DMS 273 treated with DMSO at 0.1 percent for 48 hours (cell line): ENCODE results near the gene SLC4A2.
A peak's percentile ranks its signal among the peaks of the same experiment; 100 is the strongest.

Experiments
- DNase-seq: peaks from one replicate; lab custom pipeline; 2025; lab: John Stamatoyannopoulos, UW

The SLC4A2 gene

DNA sequence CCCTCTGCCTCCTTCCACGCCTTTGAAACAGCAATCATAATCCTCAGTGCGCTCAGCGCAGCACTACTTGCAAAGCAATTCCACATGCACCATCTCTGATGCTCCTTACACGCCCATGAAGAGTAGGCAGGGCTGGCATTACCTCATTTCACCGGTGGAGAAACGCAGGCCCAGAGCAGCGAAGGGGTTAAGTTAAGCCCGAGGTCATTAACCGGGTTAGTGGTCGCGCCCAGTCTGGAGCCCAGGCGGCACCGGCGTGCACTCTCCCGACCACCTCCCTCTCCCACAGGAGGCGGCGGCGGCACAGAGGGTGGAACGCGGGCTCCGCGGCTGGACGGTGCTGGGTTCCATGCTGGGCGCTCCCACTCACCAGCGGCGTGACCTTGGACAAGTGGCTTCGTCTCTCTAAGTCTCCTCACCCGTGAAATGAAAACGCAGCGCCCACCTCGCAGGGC is 20.7 kb downstream of the SLC4A2 start:
- no peak for DNase-seq

DNA sequence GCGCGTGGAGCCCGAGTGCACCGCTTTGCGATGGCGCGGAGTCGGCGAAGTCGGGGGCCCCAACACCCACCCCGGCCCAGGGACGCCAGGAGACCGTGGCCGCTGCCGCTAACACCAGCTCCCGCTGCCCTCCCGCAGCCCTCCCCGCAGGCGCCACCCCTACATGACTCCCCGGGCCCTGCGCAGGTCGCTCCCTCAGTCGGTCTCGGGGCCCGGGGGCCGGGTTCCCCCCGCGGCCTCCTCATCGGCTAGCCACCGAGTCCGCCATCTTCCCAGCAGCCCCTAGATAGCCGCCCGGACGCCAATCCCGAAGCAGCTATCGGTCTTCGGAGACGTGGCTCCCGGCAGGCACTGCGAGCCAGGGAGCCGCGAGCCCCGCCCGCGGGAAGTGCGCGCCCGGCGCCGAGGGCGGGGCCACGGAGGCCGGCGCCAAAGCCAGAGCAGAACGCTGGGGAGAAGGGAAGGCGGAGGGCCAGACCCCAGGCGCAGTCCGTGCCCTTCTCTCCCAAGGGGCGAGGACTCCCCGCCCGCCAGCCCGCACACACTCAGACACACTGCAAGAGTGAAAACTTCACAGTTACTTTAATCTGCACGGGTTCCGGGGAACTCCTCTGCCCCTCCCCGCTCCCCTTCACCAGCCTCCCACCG is 21.3 kb downstream of the SLC4A2 start, which contains the start of gene FASTK:
Gene FASTK, minus strand, starts transcription at position 288 of the 648 bp plus-strand sequence. Its CDS starts 43 bp downstream, at position 245.
- peak; percentile 75 for DNase-seq

DNA sequence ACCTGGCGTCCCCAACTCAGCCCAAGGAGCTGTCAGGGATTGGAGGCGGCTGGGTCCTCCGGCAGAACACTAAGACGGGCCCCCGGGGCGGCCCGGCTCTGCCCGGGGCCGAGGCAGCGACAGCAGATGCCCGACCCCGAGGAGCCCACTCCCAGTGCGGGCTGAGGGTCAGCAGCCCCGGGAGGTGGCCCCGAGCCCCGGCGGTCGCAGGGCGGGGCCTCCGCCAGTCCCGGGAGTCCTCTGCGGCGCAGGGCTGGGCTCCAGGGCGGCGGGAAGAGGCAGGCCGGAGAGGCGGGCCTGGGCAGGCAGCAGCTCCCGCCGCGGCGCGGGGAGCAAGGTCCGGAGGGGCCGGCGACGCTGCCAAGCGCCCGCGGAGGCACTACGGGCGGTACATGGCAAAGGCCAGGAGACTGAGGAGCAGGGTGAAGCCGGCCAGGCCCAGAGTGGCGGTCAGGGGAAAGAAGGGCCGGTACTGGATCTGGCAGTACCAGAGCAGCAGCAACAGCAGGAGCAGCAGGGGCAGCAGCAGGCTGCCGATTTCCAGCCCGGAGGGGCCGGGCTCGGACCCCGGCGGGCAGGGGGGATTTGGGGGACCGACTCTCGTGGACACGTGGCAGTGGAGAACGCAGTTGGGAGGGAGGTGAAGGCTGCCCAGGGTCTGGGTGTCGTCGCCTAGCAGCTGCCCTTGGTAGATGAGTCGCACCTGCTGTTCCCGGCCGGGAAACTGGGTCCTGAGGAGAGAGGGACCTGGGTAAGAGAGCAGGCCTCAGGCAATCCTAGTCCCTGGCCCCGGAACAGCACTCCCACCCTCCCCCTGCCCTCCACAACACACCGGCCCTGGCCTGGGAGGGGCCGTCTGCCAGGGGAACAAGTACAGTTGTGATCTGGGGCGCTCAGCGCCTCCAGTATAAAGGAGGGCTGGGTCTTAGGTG is 22.0 kb downstream of the SLC4A2 start:
- DNase-seq, result no peak

DNA sequence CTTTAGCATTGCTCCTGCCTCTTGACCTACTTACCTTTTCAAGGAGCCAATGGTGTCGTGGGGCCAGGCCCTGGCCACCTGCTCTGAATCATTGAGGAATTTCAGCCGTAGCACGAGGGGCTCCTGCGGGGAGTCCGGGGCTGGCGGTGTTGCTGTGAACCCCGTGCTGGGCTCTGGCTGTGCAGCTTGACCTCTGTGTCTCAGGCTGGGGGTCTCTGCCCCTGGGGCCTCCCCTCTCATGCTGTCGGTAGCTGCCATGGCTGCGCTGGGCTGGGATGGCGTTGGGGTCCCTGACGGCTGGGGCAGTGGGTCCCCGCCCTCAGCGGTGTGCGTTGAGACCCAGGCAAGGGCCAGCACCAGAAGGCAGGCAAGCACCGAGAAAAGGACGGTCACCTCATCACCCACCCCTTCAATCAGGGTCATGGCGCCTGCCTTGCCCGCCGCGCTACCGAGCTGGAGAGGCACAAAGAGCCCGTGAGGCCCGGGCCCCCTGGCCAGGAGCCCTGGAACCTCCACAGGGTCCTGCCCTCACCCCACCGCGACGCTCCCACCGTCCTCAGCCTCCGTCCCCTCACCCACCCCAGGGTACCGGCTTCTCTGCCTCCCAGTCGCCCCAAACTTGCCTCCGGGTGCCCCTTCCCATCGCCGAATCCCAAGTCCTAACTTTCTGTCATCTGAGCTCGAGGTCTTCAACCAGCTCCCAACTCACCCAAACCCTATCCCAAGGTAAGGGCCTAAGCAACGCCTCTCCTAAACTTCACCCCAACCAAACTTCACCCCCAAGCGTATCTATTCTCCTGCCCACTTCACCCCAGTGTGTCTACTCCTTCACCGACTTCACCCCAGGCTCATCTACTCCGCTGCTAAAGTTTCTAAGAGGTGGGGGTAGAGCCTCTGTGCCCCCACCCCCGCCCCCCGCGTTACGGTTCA is 23.0 kb downstream of the SLC4A2 start:
- DNase-seq, result no peak

DNA sequence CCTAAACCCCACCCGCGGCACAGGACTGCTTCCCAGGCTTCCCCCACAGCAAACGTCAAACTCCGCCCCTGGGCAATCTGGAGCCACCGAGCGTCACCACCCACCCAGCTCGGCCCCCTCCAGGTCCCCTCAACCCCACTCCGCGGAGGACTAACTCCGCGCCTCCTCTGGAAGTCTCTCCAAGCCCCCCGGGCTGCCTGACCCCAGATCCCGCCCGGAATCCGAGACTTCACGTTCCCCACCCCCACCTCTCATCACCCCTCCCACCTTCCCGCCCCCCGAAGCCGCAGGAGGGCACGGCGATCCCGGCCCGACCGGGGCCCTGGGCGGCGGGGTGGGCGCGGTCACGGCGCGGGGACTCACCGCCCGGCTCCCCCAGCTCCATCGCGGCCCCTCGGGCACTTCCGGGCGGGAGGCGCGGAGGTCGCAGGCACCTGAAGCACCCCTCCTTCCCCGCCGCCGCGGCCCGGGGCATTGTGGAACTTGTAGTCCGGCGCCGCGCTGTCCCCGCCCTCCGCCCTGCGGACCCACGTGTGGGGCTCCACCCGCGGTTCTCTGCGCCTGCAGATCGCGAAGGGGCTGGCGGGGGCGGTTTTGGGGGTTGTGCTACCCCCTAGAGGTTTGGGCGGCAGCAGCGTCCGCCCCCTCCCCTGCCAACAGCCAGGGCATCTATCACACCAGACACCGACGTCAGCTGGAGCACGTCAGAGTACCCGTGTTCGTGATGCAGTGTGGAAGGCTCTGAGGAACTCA is 23.9 kb downstream of the SLC4A2 start, which contains the start of gene TMUB1:
Gene TMUB1, minus strand, starts transcription at position 423 of the 753 bp plus-strand sequence. CDS start 930 bp downstream, outside the sequence.
- DNase-seq, result no peak

DNA sequence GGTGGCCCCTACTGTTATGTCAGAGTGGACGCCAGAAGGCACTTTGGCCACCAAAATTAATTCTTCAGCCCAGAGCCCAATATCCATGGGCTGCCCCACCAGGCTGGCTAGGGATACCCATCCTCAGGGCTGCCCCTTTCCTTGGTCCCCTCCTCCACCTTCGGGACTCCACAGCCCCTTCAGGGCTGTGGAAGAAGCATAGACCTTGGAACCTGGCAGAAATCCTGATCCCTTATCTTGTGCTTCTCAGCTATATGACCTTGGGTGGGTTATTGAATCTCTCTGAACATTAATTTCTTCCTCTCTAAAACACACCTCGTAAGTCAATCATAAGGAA is 24.4 kb downstream of the SLC4A2 start:
- no peak for DNase-seq

DNA sequence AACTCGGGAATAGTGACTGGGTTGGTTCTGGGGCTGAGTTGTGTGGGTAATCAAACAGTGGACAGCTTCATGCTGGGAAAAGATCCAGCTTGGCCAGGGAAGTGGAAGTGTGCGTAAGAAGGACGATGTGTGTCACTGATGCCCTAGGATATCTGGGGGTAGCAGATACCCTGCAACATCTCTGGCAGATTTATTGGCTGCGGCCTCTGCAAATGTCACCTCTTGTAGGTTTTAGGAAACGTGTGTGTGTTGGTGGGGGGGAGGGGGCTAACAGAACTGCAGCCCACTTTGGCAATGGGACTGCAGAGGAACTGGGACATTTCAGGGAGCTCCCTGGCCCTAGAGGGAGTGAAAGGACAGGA is 25.9 kb downstream of the SLC4A2 start:
- DNase-seq, result no peak

DNA sequence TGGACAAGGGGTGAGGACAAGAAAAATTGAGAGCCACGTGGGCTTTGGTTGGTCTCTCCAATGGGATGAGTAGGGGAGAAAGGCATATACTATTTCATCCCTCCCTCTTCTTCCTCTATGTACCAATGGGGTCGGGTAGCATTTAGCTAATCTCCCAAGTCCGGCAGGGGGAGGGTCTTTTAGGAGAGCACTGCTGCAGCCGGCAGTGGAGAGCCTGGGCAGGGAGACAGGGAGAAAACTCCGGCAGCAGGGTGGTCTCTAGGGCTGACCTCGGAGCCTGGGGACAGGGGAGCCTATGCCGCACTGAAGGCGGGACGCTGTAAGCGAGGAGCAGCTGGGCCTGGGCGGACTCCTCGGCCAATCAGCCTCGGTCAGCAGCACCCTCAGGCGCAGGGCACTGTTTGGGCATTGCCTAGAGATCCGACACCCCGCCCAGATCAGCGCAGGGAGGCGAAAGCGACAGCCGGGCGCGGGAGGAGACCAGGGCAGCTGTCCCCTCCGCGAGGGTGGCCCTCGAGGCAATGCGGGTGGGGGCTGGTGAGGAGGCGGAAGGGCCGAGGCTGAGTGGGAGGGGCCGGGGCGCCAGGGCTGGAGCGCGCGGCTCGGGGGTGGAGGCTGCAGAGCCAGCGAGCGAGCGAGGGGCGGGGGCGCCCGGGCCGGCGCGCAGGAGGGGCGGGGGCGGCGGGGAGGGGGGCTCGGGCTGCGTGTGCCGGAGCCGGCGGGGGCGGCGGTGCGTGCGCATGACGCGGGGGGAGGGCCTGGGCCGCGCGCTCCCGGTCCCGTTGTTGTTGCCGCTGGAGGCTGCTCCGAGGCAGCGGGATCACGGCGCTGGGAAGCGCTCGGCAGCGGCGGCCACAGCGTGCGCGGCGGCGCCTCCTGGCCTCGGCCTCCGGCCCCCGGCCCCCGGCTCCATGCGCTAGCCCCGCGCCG is 26.6 kb downstream of the SLC4A2 start, which contains the start of gene AGAP3:
Gene AGAP3, plus strand, starts transcription at position 785 of the 930 bp plus-strand sequence. CDS start 267 bp downstream, outside the sequence.
- DNase-seq, result peak; percentile 89

DNA sequence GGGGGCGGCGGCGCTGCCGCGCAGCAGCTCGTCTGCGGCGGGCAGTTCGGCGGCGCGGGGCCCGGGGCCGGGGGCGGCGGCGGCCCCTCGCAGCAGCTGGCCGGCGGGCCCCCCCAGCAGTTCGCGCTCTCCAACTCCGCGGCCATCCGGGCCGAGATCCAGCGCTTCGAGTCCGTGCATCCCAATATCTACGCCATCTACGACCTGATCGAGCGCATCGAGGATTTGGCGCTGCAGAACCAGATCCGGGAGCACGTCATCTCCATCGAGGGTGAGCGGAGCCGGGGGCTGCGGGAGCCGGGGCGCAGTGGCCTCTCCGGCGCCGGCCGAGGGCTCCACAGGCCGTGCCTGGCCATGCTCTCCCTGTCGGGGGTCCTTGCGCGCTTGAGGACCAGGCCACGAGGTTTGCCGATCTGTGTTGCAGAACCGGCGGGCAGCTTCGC is 27.4 kb downstream of the SLC4A2 start:
- DNase-seq, result no peak

DNA sequence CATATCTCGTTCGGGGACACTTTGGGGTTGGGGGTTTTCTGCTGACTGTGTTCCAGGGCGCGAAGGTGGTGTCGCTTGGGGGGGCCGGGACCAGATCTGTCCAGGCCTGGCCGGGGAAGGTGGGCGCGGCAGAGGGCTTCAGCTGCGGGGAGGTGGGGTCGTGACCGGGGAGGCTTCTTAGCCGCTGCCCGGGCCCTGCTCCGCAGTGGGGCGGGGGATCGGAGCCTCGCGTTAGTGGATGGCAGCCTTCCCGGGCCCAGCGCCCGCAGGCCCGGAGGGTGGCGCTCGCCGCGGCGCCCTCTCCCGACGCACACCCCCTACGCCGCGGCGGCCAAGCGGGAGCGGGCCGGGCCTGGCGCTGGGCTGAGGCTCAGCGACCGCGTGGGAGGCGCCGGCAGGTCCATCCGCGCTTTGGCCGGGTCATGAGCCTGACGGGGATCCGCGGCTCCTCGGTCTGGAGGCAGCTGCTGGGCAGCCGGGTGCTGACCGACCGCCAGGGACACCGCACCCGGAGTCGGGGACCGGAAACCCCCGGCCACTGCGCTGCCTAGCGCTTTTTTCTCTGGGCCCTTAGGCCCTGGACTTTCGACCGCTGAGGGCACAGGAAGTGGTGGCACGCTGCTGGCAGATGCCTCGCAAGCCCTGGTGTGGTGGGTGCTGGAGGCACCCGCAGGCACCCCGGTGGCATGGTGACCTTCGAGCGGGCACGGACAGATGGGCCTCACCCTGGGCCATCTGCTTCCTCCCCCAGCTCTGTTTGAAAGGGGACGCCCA is 28.0 kb downstream of the SLC4A2 start:
- DNase-seq, result peak; percentile 88

DNA sequence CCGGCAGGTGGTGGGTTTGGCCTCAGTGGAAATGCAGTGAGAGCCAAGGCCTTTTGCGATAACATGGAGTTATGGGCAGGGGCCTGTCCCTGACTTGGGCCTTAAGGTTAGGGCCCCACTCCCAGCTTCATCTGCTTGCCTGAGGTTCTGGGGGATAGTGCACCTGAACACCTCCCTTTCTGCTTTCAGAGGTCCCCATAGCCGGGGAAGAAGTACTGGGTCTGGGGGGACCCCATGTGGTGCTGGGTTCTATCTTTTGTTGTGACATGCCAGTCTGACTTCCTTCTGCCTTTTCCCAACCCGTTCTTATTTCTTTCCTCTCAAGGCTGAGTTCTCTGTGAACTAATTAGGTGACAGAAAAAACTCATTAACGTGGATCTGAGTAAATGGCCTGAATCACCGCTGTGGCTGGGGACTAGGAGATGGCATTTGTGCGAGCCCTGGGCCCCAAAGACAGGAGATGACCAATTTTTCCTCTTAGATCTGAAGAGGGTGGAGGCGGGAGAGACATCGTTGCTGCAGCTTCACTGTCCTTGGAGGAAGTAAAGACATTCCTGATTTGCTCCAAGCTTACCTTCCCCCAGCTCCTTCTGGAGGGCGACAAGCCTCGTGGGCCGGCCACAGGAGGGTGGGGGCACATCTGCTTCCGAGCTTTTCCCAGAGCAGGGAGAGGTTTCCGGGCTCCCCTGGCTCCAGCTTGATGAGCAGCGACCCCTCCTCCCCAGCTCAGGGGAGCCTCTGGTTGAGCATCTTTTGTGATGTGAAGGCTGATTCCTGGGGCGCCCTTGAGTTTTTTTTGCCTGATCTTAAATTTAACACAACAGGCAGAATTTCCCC is 28.8 kb downstream of the SLC4A2 start:
- no peak for DNase-seq

DNA sequence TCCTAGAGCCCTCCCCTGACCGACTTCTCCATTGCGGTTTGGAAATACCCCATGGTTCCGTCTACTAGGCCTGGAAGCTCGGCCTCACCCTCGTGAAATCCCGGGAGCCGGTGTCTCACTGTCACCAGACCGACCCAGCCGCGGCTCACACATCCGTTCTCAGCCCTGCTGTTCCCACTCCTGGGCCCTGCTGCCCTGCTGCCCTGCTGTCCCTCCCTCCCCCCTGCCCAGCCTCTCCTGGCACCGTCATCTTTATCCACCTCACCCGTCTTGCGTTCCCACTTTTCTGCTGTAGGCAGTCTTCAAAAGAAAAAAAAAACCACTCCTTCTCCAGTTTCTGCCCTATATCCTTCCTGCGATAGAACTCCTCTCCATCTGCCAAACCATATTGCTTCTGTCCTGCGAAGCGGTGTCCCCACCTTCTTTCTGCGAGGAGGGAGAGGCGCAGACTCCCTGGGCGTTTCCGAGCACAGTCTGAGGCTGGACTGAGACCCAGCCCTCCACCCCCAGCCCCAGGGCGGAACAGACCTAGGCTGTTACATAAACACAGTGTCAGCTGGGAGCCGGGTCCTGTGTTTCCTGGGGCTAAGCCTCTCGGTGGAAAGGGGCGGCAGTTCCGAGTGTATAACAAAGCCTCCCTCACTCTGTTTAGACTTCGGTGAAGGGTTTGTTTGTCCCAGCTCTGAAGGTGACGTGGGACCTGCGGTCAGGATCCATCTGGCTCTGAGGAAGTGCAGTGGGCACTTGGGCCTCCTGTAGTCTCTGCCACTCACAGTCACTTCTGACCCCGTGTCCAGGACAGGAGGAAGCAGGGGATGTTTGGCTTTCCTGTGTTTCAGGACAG is 29.7 kb downstream of the SLC4A2 start:
- DNase-seq, result peak; percentile 95

DNA sequence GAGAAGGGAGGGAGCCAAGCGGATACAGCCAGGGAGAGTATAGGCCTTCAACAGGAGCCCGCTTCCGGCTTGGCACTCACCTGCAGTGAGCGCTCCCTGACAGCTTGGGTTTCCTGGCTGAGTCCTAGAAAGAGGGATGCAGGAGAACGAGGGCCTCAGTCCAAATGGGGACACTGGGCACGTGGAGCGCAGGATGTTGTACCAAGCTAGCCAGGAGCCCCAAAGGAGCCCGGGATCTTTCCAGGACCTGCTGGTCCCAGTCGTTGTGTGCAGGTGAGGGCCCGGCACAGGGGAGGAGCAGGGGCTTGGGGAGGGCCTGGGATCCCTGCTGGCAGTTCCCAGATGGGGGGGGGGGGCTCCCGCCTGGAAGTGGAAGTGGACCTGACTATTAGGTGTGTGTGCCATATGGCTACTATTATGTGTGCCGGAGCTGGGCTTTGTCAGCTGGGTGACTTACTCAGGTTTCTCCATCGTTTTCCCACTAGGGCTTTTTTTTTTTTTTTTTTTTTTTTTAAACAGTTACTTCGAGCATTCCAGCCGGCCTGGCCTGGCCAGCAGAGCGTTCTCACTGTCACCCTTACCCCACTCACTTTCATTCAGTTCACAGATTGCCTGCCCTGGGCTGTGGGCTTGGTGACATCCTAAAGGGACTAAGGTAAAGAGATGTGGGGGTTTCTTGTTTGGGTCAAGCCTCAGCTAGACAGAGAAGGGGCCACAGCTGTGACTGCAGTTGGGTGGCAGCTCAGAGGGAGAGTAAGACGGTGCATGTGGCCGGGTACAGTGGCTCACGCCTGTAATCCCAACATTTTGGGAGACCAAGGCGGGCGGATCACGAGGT is 30.7 kb downstream of the SLC4A2 start:
- peak; percentile 80 for DNase-seq

DNA sequence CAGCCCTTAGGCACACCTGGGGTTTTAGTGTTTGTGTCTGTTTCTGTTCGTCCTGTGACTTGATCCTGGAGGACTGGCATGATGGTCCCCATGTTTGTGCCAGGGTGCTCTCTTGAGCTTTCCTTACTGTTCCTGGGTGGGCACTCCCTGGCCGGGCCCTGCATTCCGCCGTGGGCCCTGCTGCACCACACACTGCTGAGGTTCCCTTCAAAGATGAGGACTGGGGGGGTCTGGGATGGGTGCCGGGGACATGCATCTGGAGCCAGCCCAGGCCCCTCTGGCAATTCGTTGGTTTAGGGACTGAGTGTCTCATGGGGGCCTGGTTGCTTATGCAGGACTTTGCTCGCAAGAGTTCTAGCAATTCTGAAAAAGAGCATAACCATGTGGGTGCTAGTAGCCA is 31.6 kb downstream of the SLC4A2 start:
- no peak for DNase-seq

DNA sequence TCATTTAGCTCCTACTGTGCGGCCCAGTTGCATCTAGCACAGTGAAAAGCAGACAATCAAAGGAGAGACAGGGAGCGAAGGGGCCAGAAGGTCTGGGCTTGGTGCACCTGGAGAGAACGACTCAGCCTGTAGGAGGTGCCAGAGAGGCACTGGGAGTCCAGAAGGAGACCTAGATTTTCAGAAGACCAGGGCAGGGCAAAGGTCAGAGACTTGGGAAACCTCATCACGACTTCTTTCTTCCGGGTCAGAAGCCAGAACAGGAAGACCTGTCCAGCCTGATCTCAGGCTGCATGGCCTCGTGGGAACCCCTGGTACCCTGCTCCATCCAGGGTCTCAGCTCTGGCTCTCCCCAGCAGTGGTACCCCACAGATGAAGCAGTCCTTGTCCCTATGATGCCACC is 32.0 kb downstream of the SLC4A2 start:
- no peak for DNase-seq

DNA sequence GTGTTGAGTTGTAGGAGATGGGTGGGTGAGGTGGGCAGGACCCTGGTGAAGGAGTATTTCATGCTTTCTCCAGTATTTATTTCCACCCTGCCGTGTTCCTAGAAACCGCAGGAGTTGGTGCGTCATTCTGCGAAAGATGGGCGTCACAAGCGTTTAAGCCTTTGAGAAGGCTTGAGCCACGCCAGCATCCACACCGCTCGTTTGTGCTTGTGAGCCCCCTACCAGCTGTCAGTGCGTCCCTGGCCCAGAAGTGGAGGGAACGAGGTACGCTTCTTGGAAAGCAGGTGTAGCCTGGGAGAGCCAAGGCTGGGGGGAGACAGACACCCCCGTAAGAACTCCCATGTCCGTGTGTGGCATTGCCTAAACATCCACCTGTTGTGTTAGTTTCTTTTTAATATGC is 32.6 kb downstream of the SLC4A2 start:
- no peak for DNase-seq
